ENCODE data around the gene MARS1.
A peak's percentile ranks its signal among the peaks of the same experiment; 100 is the strongest.

The MARS1 gene

DNA sequence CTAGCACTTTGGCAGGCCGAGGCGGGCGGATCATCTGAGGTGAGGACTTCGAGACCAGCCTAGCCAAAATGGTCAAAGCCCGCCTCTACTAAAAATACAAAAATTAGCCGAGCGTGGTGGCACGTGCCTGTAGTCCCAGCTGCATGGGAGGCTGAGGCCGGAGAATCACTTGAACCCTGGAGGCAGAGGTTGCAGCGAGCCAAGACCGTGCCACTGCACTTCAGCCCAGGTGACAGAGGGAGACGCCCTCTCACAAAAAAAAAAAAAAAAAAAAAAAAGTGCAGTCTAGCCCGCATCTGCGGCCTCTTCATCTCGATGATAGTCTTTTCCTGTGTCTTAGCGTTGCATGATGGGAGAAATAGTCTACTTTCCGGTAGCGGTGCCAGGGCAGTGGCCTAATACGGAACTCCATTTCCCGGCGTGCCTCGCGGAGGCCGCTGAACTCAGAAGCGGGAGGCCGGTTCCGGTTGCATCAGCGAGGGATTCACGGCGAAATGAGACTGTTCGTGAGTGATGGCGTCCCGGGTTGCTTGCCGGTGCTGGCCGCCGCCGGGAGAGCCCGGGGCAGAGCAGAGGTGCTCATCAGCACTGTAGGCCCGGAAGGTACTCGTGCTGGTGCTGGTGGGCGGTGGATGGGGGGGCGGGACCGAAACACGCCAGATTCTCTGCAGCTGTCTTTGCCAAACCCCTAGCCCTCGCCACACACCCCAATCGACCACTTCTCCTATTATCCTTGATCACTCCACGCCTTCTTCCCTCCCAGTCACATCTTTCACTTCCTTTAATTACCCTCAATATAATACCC, at the start of gene MARS1 (continued):
- TF ChIP-seq ZSCAN30 (tag by site-specific recombination; IDR thresholded peaks at IDR 0.05) (0 out of 2 replicates have a peak, but pooled peaks have one; percentile 27), WT1 (tag by site-specific recombination; IDR thresholded peaks at IDR 0.05) (peak; percentile 14; the same call in 1 of the 2 replicates), REPIN1 (tag by site-specific recombination; IDR thresholded peaks at IDR 0.05; ENCODE audit: low read depth) (no peak), ZNF23 (tag by site-specific recombination; IDR thresholded peaks at IDR 0.05; ENCODE audit: borderline replicate concordance) (no peak), ZNF670 (tag by site-specific recombination; IDR thresholded peaks at IDR 0.05; ENCODE audit: low read depth) (no peak), HOXD13 (CRISPR knock-in tag; IDR thresholded peaks at IDR 0.05; ENCODE audit: borderline replicate concordance) (peak; percentile 86; the same call in 1 of the 2 replicates), ZBTB17 (tag by site-specific recombination; IDR thresholded peaks at IDR 0.05) (peak; percentile 89), KLF10 (tag by site-specific recombination; IDR thresholded peaks at IDR 0.05) (peak; percentile 52; the same call in 1 of the 2 replicates), ZNF600 (tag by site-specific recombination; IDR thresholded peaks at IDR 0.05) (no peak), GFI1B (tag by site-specific recombination; IDR thresholded peaks at IDR 0.05) (no peak), ZNF133 (tag by site-specific recombination; IDR thresholded peaks at IDR 0.05) (peak; percentile 25; the same call in 1 of the 2 replicates), KLF1 (tag by site-specific recombination; IDR thresholded peaks at IDR 0.05) (peak; percentile 75; the same call in 1 of the 2 replicates), SP2 (tag by site-specific recombination; IDR thresholded peaks at IDR 0.05) (peak; percentile 74), ZNF239 (tag by site-specific recombination; IDR thresholded peaks at IDR 0.05) (0 out of 2 replicates have a peak, but pooled peaks have one; percentile 37), ZNF561 (tag by site-specific recombination; IDR thresholded peaks at IDR 0.05; ENCODE audit: borderline replicate concordance) (no peak), ZNF785 (tag by site-specific recombination; IDR thresholded peaks at IDR 0.05) (no peak), ZNF140 (tag by site-specific recombination; IDR thresholded peaks at IDR 0.05) (no peak), INSM2 (tag by site-specific recombination; IDR thresholded peaks at IDR 0.05) (no peak; the same call in 1 of the 2 replicates), ZBTB48 (tag by site-specific recombination; IDR thresholded peaks at IDR 0.05) (no peak), ZNF623 (tag by site-specific recombination; IDR thresholded peaks at IDR 0.05) (no peak), SCRT1 (tag by site-specific recombination; IDR thresholded peaks at IDR 0.05; ENCODE audit: borderline replicate concordance) (no peak), ZNF837 (tag by site-specific recombination; IDR thresholded peaks at IDR 0.05) (no peak), ZNF354C (tag by site-specific recombination; IDR thresholded peaks at IDR 0.05; ENCODE audit: borderline replicate concordance, low read depth) (0 out of 2 replicates have a peak, but pooled peaks have one; percentile 29), ZNF112 (tag by site-specific recombination; IDR thresholded peaks at IDR 0.05) (no peak), KLF7 (tag by site-specific recombination; IDR thresholded peaks at IDR 0.05; ENCODE audit: borderline replicate concordance) (peak; percentile 94), ZNF174 (tag by site-specific recombination; IDR thresholded peaks at IDR 0.05) (no peak), ZNF175 (tag by site-specific recombination; IDR thresholded peaks at IDR 0.05) (no peak), ZNF76 (tag by site-specific recombination; IDR thresholded peaks at IDR 0.05; ENCODE audit: borderline replicate concordance, low read depth) (peak; percentile 96), YY2 (tag by site-specific recombination; IDR thresholded peaks at IDR 0.05) (peak; percentile 78), ZFHX2 (tag by site-specific recombination; conservative IDR thresholded peaks at IDR 0.05) (peak; percentile 10; the same call in 1 of the 2 replicates), ZXDB (tag by site-specific recombination; IDR thresholded peaks at IDR 0.05) (peak; percentile 66; the same call in 1 of the 2 replicates)
- TF ChIP-seq, protein P1, sequence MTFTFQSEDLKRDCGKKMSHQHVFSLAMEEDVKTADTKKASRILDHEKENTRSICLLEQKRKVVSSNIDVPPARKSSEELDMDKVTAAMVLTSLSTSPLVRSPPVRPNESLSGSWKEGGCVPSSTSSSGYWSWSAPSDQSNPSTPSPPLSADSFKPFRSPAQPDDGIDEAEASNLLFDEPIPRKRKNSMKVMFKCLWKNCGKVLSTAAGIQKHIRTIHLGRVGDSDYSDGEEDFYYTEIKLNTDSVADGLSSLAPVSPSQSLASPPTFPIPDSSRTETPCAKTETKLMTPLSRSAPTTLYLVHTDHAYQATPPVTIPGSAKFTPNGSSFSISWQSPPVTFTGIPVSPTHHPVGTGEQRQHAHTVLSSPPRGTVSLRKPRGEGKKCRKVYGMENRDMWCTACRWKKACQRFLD (tag by site-specific recombination; IDR thresholded peaks at IDR 0.05): peak; percentile 80; the same call in 1 of the 2 replicates
- TF ChIP-seq, protein P2, sequence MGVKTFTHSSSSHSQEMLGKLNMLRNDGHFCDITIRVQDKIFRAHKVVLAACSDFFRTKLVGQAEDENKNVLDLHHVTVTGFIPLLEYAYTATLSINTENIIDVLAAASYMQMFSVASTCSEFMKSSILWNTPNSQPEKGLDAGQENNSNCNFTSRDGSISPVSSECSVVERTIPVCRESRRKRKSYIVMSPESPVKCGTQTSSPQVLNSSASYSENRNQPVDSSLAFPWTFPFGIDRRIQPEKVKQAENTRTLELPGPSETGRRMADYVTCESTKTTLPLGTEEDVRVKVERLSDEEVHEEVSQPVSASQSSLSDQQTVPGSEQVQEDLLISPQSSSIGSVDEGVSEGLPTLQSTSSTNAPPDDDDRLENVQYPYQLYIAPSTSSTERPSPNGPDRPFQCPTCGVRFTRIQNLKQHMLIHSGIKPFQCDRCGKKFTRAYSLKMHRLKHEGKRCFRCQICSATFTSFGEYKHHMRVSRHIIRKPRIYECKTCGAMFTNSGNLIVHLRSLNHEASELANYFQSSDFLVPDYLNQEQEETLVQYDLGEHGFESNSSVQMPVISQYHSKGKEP (tag by site-specific recombination; IDR thresholded peaks at IDR 0.05): no peak
- TF ChIP-seq, protein P3, sequence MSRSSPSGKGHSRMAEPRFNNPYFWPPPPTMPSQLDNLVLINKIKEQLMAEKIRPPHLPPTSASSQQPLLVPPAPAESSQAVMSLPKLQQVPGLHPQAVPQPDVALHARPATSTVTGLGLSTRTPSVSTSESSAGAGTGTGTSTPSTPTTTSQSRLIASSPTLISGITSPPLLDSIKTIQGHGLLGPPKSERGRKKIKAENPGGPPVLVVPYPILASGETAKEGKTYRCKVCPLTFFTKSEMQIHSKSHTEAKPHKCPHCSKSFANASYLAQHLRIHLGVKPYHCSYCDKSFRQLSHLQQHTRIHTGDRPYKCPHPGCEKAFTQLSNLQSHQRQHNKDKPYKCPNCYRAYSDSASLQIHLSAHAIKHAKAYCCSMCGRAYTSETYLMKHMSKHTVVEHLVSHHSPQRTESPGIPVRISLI (tag by site-specific recombination; IDR thresholded peaks at IDR 0.05): peak; percentile 100
- TF ChIP-seq, protein P4, sequence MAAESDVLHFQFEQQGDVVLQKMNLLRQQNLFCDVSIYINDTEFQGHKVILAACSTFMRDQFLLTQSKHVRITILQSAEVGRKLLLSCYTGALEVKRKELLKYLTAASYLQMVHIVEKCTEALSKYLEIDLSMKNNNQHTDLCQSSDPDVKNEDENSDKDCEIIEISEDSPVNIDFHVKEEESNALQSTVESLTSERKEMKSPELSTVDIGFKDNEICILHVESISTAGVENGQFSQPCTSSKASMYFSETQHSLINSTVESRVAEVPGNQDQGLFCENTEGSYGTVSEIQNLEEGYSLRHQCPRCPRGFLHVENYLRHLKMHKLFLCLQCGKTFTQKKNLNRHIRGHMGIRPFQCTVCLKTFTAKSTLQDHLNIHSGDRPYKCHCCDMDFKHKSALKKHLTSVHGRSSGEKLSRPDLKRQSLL (tag by site-specific recombination; IDR thresholded peaks at IDR 0.05): no peak
